ENCODE results near the gene KLHDC8A.
"Not testable (repeated sequence)": the region's sequence is repeated elsewhere in the genome, so short reads cannot be mapped to it uniquely, and the experiment has no call there.

Gene KLHDC8A

DNA sequence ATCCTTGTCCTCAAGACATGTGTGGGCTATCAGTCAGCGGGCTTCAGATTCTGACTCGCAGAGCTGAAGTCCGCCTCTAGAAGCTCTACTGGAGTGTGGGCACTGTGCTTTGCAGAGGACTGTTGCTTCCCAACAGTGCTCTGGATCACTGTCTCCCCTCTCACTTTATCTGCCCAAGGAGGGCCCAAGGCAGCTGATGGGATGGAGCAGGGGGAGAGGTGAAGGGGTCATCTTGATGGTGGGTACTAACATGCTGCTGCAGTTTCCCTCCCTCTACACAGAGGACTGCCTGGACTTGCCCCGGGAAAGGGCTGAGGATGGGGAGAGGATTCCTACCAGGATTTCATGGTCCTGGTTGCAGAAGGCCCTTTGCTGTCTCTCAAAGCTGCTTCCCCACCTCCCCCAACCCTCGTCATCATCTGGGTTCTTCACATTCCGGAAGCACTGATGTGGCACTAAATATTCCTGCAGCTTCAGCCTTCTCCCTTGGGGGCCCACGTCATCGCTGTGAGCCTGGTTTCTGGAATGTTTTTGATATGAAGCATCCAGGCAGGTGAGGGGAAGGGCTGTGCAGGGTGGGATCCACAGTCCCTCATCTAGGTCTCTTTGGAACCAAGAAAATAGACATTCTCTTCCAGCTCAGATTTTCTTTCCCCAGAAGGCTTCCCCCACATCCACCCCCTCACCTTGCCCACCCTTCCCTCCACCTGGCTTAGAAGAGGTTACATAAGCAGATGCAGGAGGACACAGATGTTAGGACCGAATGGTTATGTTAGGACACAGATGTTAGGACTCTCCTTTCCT lies 58.3 kb downstream of the KLHDC8A start:
- Histone ChIP-seq H3K36me3 (ENCODE audit: control insufficient read depth, low read depth, low read length) (peaks cover 6% of the 10 kb centered on the region), H3K27ac (ENCODE audit: low read length) (no peak overlapping the region), H3K9me3 (ENCODE audit: control insufficient read depth, low read depth, low read length) (no peaks in the 10 kb centered on the region), H3K9ac (ENCODE audit: low read length) (no peak overlapping the region), H3K4me1 (ENCODE audit: control insufficient read depth, low read depth, low read length) (peaks cover 58% of the 10 kb centered on the region), H3K4me3 (ENCODE audit: low read length) (no peak overlapping the region), H3K27me3 (ENCODE audit: control insufficient read depth, insufficient read depth, low read length) (no peaks in the 10 kb centered on the region)

DNA sequence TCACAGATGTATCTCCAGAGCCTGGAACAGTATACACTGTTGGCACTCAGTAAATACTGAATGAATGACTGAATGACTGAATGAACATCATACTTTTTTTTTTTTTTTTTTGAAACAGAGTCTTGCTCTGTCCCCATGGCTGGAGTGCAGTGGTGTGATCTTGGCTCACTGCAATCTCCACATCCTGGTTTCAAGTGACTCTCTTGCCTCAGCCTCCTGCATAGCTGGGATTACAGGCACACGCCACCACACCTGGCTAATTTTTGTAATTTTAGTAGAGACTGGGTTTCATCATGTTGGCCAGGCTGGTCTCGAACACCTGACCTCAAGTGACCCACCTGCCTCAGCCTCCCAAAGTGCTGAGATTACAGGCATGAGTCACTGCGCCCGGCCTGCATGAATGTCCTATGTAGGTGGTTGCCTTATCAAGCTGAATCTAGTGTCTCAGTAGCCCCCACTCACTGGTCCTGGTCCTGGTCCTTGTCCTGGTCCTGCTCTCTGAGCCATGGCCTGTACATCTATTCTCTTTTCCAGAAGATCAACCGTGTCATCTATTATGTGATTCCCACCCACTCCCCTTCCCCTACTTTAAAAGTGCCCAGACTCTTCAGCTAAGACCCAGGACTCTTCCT lies 59.1 kb downstream of the KLHDC8A start:
- H3K36me3 ChIP-seq (ENCODE audit: control insufficient read depth, low read depth, low read length); H3K4me3 ChIP-seq (ENCODE audit: low read length); H3K27me3 ChIP-seq (ENCODE audit: control insufficient read depth, insufficient read depth, low read length); H3K27ac ChIP-seq (ENCODE audit: low read length); H3K9ac ChIP-seq (ENCODE audit: low read length); H3K9me3 ChIP-seq (ENCODE audit: control insufficient read depth, low read depth, low read length): not testable (repeated sequence)
- peaks cover 58% of the 10 kb centered on the region for H3K4me1 ChIP-seq (ENCODE audit: control insufficient read depth, low read depth, low read length)

GRCh38 chr1:205296154-205296553 lies 60.6 kb downstream of the KLHDC8A start:
- Histone ChIP-seq H3K4me1 (ENCODE audit: control insufficient read depth, low read depth, low read length) (peaks cover 51% of the 10 kb centered on the region), H3K4me3 (ENCODE audit: low read length) (no peak overlapping the region), H3K9me3 (ENCODE audit: control insufficient read depth, low read depth, low read length) (no peaks in the 10 kb centered on the region), H3K9ac (ENCODE audit: low read length) (no peak overlapping the region), H3K27me3 (ENCODE audit: control insufficient read depth, insufficient read depth, low read length) (no peaks in the 10 kb centered on the region), H3K27ac (ENCODE audit: low read length) (no peak overlapping the region), H3K36me3 (ENCODE audit: control insufficient read depth, low read depth, low read length) (no peaks in the 10 kb centered on the region)

- Histone ChIP-seq H3K4me1 (ENCODE audit: control insufficient read depth, low read depth, low read length) (peaks cover 38% of the 10 kb centered on the region), H3K9me3 (ENCODE audit: control insufficient read depth, low read depth, low read length) (no peaks in the 10 kb centered on the region), H3K9ac (ENCODE audit: low read length) (peak overlapping the region; percentile 59), H3K27me3 (ENCODE audit: control insufficient read depth, insufficient read depth, low read length) (no peaks in the 10 kb centered on the region), H3K36me3 (ENCODE audit: control insufficient read depth, low read depth, low read length) (no peaks in the 10 kb centered on the region), H3K4me3 (ENCODE audit: low read length) (peak overlapping the region; percentile 36), H3K27ac (ENCODE audit: low read length) (peak overlapping the region; percentile 83)
Observed at GRCh38 chr1:205294934-205295333, 61.8 kb downstream of the KLHDC8A start.

- Histone ChIP-seq H3K27ac (ENCODE audit: low read length) (peak overlapping the region; percentile 83), H3K36me3 (ENCODE audit: control insufficient read depth, low read depth, low read length) (no peaks in the 10 kb centered on the region), H3K9ac (ENCODE audit: low read length) (peak overlapping the region; percentile 59), H3K4me3 (ENCODE audit: low read length) (peak overlapping the region; percentile 36), H3K9me3 (ENCODE audit: control insufficient read depth, low read depth, low read length) (no peaks in the 10 kb centered on the region), H3K27me3 (ENCODE audit: control insufficient read depth, insufficient read depth, low read length) (no peaks in the 10 kb centered on the region), H3K4me1 (ENCODE audit: control insufficient read depth, low read depth, low read length) (peaks cover 37% of the 10 kb centered on the region)
Observed at GRCh38 chr1:205294175-205294917, 62.4 kb downstream of the KLHDC8A start.

GRCh38 chr1:205293350-205294074 lies 63.2 kb downstream of the KLHDC8A start:
- peak overlapping the region; percentile 83 for H3K27ac ChIP-seq (ENCODE audit: low read length)
- peaks cover 34% of the 10 kb centered on the region for H3K4me1 ChIP-seq (ENCODE audit: control insufficient read depth, low read depth, low read length)
- no peaks in the 10 kb centered on the region for H3K36me3 ChIP-seq (ENCODE audit: control insufficient read depth, low read depth, low read length)
- H3K9me3 ChIP-seq (ENCODE audit: control insufficient read depth, low read depth, low read length) = no peaks in the 10 kb centered on the region
- no peak overlapping the region for H3K4me3 ChIP-seq (ENCODE audit: low read length)
- peak overlapping the region; percentile 59 for H3K9ac ChIP-seq (ENCODE audit: low read length)
- no peaks in the 10 kb centered on the region for H3K27me3 ChIP-seq (ENCODE audit: control insufficient read depth, insufficient read depth, low read length)

DNA sequence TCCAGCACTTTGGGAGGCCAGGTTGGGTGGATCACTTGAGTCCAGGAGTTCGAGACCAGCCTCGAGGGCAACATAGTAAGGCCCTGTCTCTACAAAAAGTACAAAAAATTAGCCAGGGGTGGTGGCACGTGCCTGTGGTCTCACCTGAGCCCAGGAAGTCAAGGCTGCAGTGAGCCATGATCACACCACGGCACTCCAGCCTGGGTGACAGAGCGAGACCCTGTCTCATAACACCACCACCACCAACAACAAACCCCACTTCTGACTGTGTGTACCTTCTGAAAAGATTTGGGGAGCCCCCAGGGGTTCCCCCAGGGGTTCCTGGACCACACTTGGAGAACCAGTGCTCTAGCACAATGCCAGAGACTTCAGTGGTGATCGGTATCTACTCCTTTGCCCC lies 65.1 kb downstream of the KLHDC8A start:
- Histone ChIP-seq H3K27me3 (ENCODE audit: control insufficient read depth, insufficient read depth, low read length) (no peaks in the 10 kb centered on the region), H3K27ac (ENCODE audit: low read length) (no peak overlapping the region), H3K9ac (ENCODE audit: low read length) (no peak overlapping the region), H3K4me1 (ENCODE audit: control insufficient read depth, low read depth, low read length) (peaks cover 45% of the 10 kb centered on the region), H3K4me3 (ENCODE audit: low read length) (no peak overlapping the region), H3K36me3 (ENCODE audit: control insufficient read depth, low read depth, low read length) (no peaks in the 10 kb centered on the region), H3K9me3 (ENCODE audit: control insufficient read depth, low read depth, low read length) (no peaks in the 10 kb centered on the region)

DNA sequence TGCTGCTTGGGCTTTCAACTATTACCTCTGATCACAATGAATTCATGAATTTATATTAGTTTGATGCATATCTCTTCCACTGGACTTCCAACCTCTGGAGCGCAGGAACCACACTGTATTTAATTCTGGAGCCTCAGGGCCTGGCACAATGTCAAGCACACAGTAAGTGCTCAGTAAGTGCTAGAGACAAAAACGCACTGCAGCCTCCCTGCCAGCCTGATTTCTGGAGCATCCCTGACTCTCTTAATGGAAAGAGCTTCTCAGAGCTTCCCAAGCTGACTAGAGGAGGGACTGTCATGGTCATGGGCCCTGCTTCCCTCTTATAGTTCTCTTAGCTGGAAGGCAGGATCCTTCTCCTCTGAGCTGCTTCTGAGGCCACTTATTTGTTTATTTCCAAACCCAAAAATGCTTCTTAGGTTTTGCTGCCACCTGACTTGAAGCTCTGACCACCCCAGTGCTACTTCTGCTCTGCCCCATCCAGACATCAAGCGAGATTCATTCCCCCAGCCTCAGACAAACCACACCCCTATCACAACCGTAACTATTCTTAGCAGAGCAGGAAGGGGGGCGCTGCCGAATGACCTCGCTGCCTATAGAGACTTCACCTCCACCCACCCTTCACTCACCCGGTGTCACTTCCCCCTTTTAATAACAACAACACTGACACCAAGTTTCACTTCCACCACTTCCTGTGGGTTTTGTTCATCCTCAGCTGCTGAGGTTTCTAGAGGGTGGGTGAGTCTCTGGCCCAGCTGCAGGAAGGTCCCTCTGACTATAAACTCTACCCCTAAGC lies 68.8 kb downstream of the KLHDC8A start:
- Histone ChIP-seq H3K9ac (ENCODE audit: low read length) (no peak overlapping the region), H3K27ac (ENCODE audit: low read length) (no peak overlapping the region), H3K27me3 (ENCODE audit: control insufficient read depth, insufficient read depth, low read length) (no peaks in the 10 kb centered on the region), H3K9me3 (ENCODE audit: control insufficient read depth, low read depth, low read length) (no peaks in the 10 kb centered on the region), H3K4me1 (ENCODE audit: control insufficient read depth, low read depth, low read length) (peaks cover 46% of the 10 kb centered on the region), H3K36me3 (ENCODE audit: control insufficient read depth, low read depth, low read length) (no peaks in the 10 kb centered on the region), H3K4me3 (ENCODE audit: low read length) (no peak overlapping the region)

GRCh38 chr1:205287076-205287475 lies 69.6 kb downstream of the KLHDC8A start:
- Histone ChIP-seq H3K4me3 (ENCODE audit: low read length) (no peak overlapping the region), H3K4me1 (ENCODE audit: control insufficient read depth, low read depth, low read length) (peaks cover 46% of the 10 kb centered on the region), H3K27me3 (ENCODE audit: control insufficient read depth, insufficient read depth, low read length) (no peaks in the 10 kb centered on the region), H3K36me3 (ENCODE audit: control insufficient read depth, low read depth, low read length) (no peaks in the 10 kb centered on the region), H3K9me3 (ENCODE audit: control insufficient read depth, low read depth, low read length) (no peaks in the 10 kb centered on the region), H3K27ac (ENCODE audit: low read length) (no peak overlapping the region), H3K9ac (ENCODE audit: low read length) (no peak overlapping the region)

DNA sequence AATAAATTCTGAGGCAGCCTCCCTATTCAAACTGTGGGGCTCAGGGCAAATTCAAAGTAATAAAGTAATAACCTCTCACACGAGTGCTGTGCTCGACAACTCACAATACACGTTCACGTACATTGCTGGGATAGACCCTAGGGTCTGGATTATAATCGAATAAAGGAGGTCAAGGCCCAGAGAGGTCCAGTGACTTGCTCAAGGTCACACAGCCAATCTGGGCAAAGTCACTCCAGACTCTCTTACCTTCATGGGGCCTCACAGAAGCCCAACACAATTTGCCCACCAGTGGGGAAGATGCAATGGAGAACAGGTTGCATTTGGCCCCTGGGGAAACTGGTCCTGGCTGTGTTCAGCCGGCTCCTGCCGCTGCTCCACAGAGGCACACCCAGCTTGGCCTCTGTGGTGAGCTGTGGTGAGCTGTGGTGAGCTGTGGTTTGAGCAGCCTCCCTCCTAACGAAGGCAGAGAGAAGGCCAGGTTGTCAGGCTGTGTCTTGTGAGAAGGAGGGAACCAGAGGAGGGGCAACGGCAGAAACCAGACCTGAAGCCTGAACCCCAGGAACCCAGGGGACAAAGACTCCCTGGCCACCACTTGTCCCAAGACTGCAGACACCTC lies 70.3 kb downstream of the KLHDC8A start:
- Histone ChIP-seq H3K27me3 (ENCODE audit: control insufficient read depth, insufficient read depth, low read length) (no peaks in the 10 kb centered on the region), H3K4me3 (ENCODE audit: low read length) (no peak overlapping the region), H3K9me3 (ENCODE audit: control insufficient read depth, low read depth, low read length) (no peaks in the 10 kb centered on the region), H3K36me3 (ENCODE audit: control insufficient read depth, low read depth, low read length) (no peaks in the 10 kb centered on the region), H3K4me1 (ENCODE audit: control insufficient read depth, low read depth, low read length) (peaks cover 46% of the 10 kb centered on the region), H3K27ac (ENCODE audit: low read length) (no peak overlapping the region), H3K9ac (ENCODE audit: low read length) (no peak overlapping the region)

All from iPS-18a (cell line).